A673 (cell line): ENCODE data around the gene TNNT1. TPM values are rescaled to one million over a fixed set of nuclear protein-coding genes. Genes with fewer than 3 reads are reported as not detected.
"Not testable (repeated sequence)": the region's sequence is repeated elsewhere in the genome, so short reads cannot be mapped to it uniquely, and the experiment has no call there.

Experiments
- BruUV-seq: library from RNA; stranded (reverse); fragments of 400-500 nt; replicated peaks from 2 replicates; lab custom pipeline; 2021; lab: Mats Ljungman, UMichigan
- CTCF ChIA-PET: fragments of 300-600 bp; sonication (Branson Sonifier 250); formaldehyde crosslinking; loops from one replicate; lab custom pipeline; 2022; ENCODE audit warnings: antibody characterized with exemption; lab: Charles Lee
- POLR2A ChIA-PET: fragments of 300-600 bp; sonication (Branson Sonifier 250); formaldehyde crosslinking; loops from one replicate; lab custom pipeline; 2022; ENCODE audit warnings: antibody characterized with exemption; ENCODE audit not compliant: low non-redundant PET; lab: Charles Lee
- DNase-seq: peaks from one replicate; pipeline ENCODE4 v3.0.0-alpha.2; 2015; ENCODE audit warnings: low spot score
- H3K27ac ChIP-seq: fragments of 200-600 bp; sonication (generic); 2 replicates; pipeline ENCODE4 v1.5.1; 2016; ENCODE audit warnings: mixed run types, low read depth, mild to moderate bottlenecking, mixed read lengths, antibody characterized with exemption, low read length; ENCODE audit not compliant: poor library complexity, severe bottlenecking
- H3K27me3 ChIP-seq: fragments of 200-600 bp; sonication (generic); replicated peaks from 2 replicates; pipeline ENCODE4 v1.6.1; 2017; ENCODE audit warnings: mixed run types, low read depth, mild to moderate bottlenecking, mixed read lengths, antibody characterized with exemption, low read length; ENCODE audit not compliant: insufficient read depth, poor library complexity
- H3K36me3 ChIP-seq: fragments of 200-600 bp; sonication (generic); 2 replicates; pipeline ENCODE4 v1.6.1; 2016; ENCODE audit warnings: mixed run types, mild to moderate bottlenecking, mixed read lengths, antibody characterized with exemption, low read length; ENCODE audit not compliant: insufficient read depth, poor library complexity, severe bottlenecking
- H3K4me1 ChIP-seq: fragments of 200-600 bp; sonication (generic); 2 replicates; pipeline ENCODE4 v1.6.1; 2017; ENCODE audit warnings: mixed run types, mild to moderate bottlenecking, mixed read lengths, antibody characterized with exemption, low read length; ENCODE audit not compliant: insufficient read depth, poor library complexity, severe bottlenecking
- H3K4me3 ChIP-seq: fragments of 200-600 bp; sonication (generic); 2 replicates; pipeline ENCODE4 v1.5.1; 2016; ENCODE audit warnings: low read depth, mixed run types, mild to moderate bottlenecking, mixed read lengths, low read length; ENCODE audit not compliant: poor library complexity, severe bottlenecking
- H3K9me3 ChIP-seq: fragments of 200-600 bp; sonication (generic); 2 replicates; pipeline ENCODE4 v1.6.1; 2016; ENCODE audit warnings: mixed run types, low read depth, mild to moderate bottlenecking, mixed read lengths, antibody characterized with exemption, low read length; ENCODE audit not compliant: poor library complexity, severe bottlenecking
- CTCF ChIP-seq: fragments of 300-800, 200-600 bp; sonication (generic); conservative IDR thresholded peaks from 2 replicates; pipeline ENCODE4 v1.5.1; 2017; ENCODE audit warnings: low read depth, mild to moderate bottlenecking, antibody characterized with exemption, low read length, moderate library complexity, mixed read lengths
- EZH2 ChIP-seq: fragments of 200-600 bp; sonication (generic); IDR thresholded peaks from 2 replicates; pipeline ENCODE4 v1.6.1; 2017; ENCODE audit warnings: borderline replicate concordance, low read depth, mild to moderate bottlenecking, mixed read lengths, antibody characterized with exemption, low read length; ENCODE audit not compliant: poor library complexity, severe bottlenecking
- intact Hi-C: fragments of 100-400 bp; cut with micrococcal nuclease; formaldehyde crosslinking; loops from one replicate; pipeline ENCODE4 v1.10.0; 2022; ENCODE audit not compliant: unreplicated experiment
- total RNA-seq: library from RNA; stranded (reverse); gene quantifications from 2 replicates; pipeline ENCODE4 v1.2.3, GENCODE V29; 2021

TNNT1 gene
- total RNA-seq, 1 experiment from 2014 or later, result 37.6 TPM

- intact Hi-C loops, result no loop called here
- no peak within 1 kb of the TSS for H3K27ac ChIP-seq
Measured at GRCh38 chr19:55157064-55157908, 8.3 kb upstream of the TNNT1 start, which contains the start of gene TNNI3. Gene TNNI3, minus strand, starts transcription at chr19:55157732. Its CDS starts 143 bp downstream, at chr19:55157589.

GRCh38 chr19:55156202-55157063 is 7.4 kb upstream of the TNNT1 start:
- no TSS peak for BruUV-seq
- DNase-seq, result peak; percentile 94
- ChIA-PET CTCF (interaction anchor here (0.6 to 1.2 kb wide), 3 partner anchors 9 to 198 kb away, joined by 4 to 11 read pairs (median 10); partner anchors contain the start of gene COX6B2), POLR2A (no interaction called here)
- no peak for TF ChIP-seq CTCF
- TF ChIP-seq EZH2, result no peak
- H3K27me3 ChIP-seq, result peaks cover 3% of the 10 kb centered on the region
- H3K36me3 ChIP-seq, result no peaks in the 10 kb centered on the region
- no peaks in the 10 kb centered on the region for H3K9me3 ChIP-seq
- H3K4me3 ChIP-seq, result peak overlapping the region; percentile 61
- peaks cover 25% of the 10 kb centered on the region for H3K4me1 ChIP-seq
- intact Hi-C loops, result no loop called here
- H3K27ac ChIP-seq, result peak overlapping the region; percentile 35

More at GRCh38 chr19:55157064-55157908, 8.3 kb upstream of the TNNT1 start, which contains the start of gene TNNI3:
- CTCF ChIA-PET, result no interaction called here
- Histone ChIP-seq H3K9me3 (no peaks in the 10 kb centered on the region), H3K36me3 (no peaks in the 10 kb centered on the region), H3K4me1 (peaks cover 19% of the 10 kb centered on the region), H3K4me3 (peak within 1 kb of the TSS; percentile 61), H3K27me3 (peaks cover 10% of the 10 kb centered on the region)
- DNase-seq, result no peak
- POLR2A ChIA-PET, result interaction anchor here (0.7 kb wide), 1 partner anchor 10 kb away, joined by 4 read pairs; no protein-coding TSS in a partner anchor
- TF ChIP-seq EZH2 (no peak), CTCF (no peak)
- no TSS peak for BruUV-seq

GRCh38 chr19:55155784-55156183 is 6.8 kb upstream of the TNNT1 start:
- peak overlapping the region; percentile 61 for H3K4me3 ChIP-seq
- POLR2A ChIA-PET, result not testable (repeated sequence)

More at GRCh38 chr19:55155784-55156183, 6.8 kb upstream of the TNNT1 start:
- DNase-seq, intact Hi-C loops, H3K9me3 ChIP-seq, H3K36me3 ChIP-seq, BruUV-seq, H3K27me3 ChIP-seq: not testable (repeated sequence)
- Histone ChIP-seq H3K4me1 (peaks cover 28% of the 10 kb centered on the region), H3K27ac (peak overlapping the region; percentile 35)
- CTCF ChIA-PET, result interaction anchor here (1.2 kb wide), 1 partner anchor 10 kb away, joined by 4 read pairs; no protein-coding TSS in a partner anchor
